CD4-positive, alpha-beta T cell treated with Interleukin-17A for 1 hour (primary cell): ENCODE data around the gene SLC66A2.
"Not testable (repeated sequence)": the region's sequence is repeated elsewhere in the genome, so short reads cannot be mapped to it uniquely, and the experiment has no call there.

Experiments
- DNase-seq: peaks from one replicate; pipeline ENCODE4 v3.0.0-alpha.2; 2020

SLC66A2 gene

GRCh38 chr18:79877163-79878091 is 74.0 kb downstream of the SLC66A2 start:
- DNase-seq: no peak

GRCh38 chr18:79876497-79876896 is 75.0 kb downstream of the SLC66A2 start:
- DNase-seq: no peak

- no peak for DNase-seq
Measured at GRCh38 chr18:79875931-79876461, 75.5 kb downstream of the SLC66A2 start.

GRCh38 chr18:79875531-79875919 is 75.9 kb downstream of the SLC66A2 start:
- DNase-seq: no peak

GRCh38 chr18:79874553-79875530 is 76.6 kb downstream of the SLC66A2 start:
- no peak for DNase-seq

- DNase-seq: no peak
Measured at GRCh38 chr18:79873449-79874110, 77.9 kb downstream of the SLC66A2 start.

GRCh38 chr18:79872527-79873444 is 78.7 kb downstream of the SLC66A2 start:
- DNase-seq: no peak

- DNase-seq: no peak
Measured at GRCh38 chr18:79871481-79872091, 79.9 kb downstream of the SLC66A2 start.

GRCh38 chr18:79871026-79871390 is 80.4 kb downstream of the SLC66A2 start:
- no peak for DNase-seq

- DNase-seq: no peak
Measured at GRCh38 chr18:79870301-79871025, 81.0 kb downstream of the SLC66A2 start.

- DNase-seq: no peak
Measured at GRCh38 chr18:79869591-79870300, 81.7 kb downstream of the SLC66A2 start.

- no peak for DNase-seq
Measured at GRCh38 chr18:79868811-79869541, 82.5 kb downstream of the SLC66A2 start.

- DNase-seq: no peak
Measured at GRCh38 chr18:79868168-79868784, 83.2 kb downstream of the SLC66A2 start.

- no peak for DNase-seq
Measured at GRCh38 chr18:79867666-79868065, 83.8 kb downstream of the SLC66A2 start.

GRCh38 chr18:79866889-79867574 is 84.4 kb downstream of the SLC66A2 start:
- DNase-seq: no peak

GRCh38 chr18:79865951-79866350 is 85.5 kb downstream of the SLC66A2 start:
- not testable (repeated sequence) for DNase-seq

GRCh38 chr18:79864955-79865354 is 86.5 kb downstream of the SLC66A2 start:
- DNase-seq: not testable (repeated sequence)
